Fibroblast of lung (primary cell): ENCODE data around the gene PMEPA1.

ENCODE experiments used
- EZH2 ChIP-seq: IDR thresholded peaks from 2 replicates; pipeline ENCODE4 v1.5.1; 2012; ENCODE audit warnings: low read length, control low read depth, mild to moderate bottlenecking; ENCODE audit errors: missing control alignments
- TF ChIP-seq, protein P1 (sequence below), 2 donors: IDR thresholded peaks in 1 of 2; conservative IDR thresholded peaks in 1 of 2; 1 replicate in 1 of 2; 2 replicates in 1 of 2; pipeline ENCODE4 v1.5.1; 2011 to 2012; ENCODE audit warnings: low read length in 2 of 2, control low read depth in 1 of 2, inconsistent platforms in 1 of 2, low read depth in 1 of 2, mild to moderate bottlenecking in 1 of 2

DNA sequence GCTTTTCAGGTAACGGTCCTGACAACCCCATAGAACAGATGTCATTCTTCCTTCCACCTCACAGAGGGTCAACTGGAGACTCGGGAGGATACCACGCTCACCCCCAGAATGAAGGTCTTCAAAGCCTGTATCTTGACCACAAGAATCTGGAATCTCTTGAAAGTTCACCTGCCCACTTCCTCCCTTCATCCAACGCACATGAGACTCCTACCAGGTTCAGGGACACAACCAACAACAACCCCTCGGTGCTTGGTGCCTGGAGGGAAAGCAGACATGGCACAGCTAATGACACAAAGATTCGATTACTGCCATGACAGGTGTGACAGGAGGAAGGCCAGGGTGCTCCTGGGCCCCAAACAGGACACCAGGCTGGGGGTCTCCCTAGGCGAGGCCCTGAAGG lies 8.2 kb downstream of the PMEPA1 start:
- TF ChIP-seq, protein P1, sequence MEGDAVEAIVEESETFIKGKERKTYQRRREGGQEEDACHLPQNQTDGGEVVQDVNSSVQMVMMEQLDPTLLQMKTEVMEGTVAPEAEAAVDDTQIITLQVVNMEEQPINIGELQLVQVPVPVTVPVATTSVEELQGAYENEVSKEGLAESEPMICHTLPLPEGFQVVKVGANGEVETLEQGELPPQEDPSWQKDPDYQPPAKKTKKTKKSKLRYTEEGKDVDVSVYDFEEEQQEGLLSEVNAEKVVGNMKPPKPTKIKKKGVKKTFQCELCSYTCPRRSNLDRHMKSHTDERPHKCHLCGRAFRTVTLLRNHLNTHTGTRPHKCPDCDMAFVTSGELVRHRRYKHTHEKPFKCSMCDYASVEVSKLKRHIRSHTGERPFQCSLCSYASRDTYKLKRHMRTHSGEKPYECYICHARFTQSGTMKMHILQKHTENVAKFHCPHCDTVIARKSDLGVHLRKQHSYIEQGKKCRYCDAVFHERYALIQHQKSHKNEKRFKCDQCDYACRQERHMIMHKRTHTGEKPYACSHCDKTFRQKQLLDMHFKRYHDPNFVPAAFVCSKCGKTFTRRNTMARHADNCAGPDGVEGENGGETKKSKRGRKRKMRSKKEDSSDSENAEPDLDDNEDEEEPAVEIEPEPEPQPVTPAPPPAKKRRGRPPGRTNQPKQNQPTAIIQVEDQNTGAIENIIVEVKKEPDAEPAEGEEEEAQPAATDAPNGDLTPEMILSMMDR (conservative IDR thresholded peaks at IDR 0.05 in 1 of 2, IDR thresholded peaks at IDR 0.05 in 1 of 2; ENCODE audit: low read depth in 1 of 2, low read length in 2 of 2): no peak
- TF ChIP-seq EZH2: no peak
